Fibroblast of peridontal ligament (primary cell): ENCODE results near the gene SPAG9.

Experiments
- DNase-seq: peaks from one replicate; pipeline ENCODE4 v3.0.0-alpha.2; 2010; ENCODE audit errors: extremely low read depth

The SPAG9 gene

GRCh38 chr17:50918933-50919296 is 201.8 kb downstream of the SPAG9 start:
- DNase-seq: no peak

GRCh38 chr17:50918071-50918932 is 202.4 kb downstream of the SPAG9 start:
- no peak for DNase-seq

GRCh38 chr17:50917418-50917743 is 203.3 kb downstream of the SPAG9 start:
- DNase-seq: no peak

- DNase-seq: peak; percentile 39
Observed at GRCh38 chr17:50916708-50917417, 203.8 kb downstream of the SPAG9 start.

GRCh38 chr17:50916026-50916707 is 204.5 kb downstream of the SPAG9 start:
- DNase-seq: peak; percentile 14

GRCh38 chr17:50914505-50915063 is 206.1 kb downstream of the SPAG9 start:
- DNase-seq: no peak

GRCh38 chr17:50913120-50913519 is 207.5 kb downstream of the SPAG9 start:
- DNase-seq: no peak
